ENCODE measurements around the gene RELL1. TPM values are rescaled to one million over a fixed set of nuclear protein-coding genes. Genes with fewer than 3 reads are reported as not detected.

Gene RELL1
- total RNA-seq, 6 experiments from 2014 or later: 20.4 to 31.3 (median 28.9) TPM

GRCh38 chr4:37645736-37646135 lies 40.4 kb downstream of the RELL1 start:
- TF ChIP-seq CTCF (IDR thresholded peaks at IDR 0.05): no peak
- Mint-ChIP-seq H3K27me3 (ENCODE audit: insufficient read depth) (no peaks in the 10 kb centered on the region), H3K4me1 (ENCODE audit: low read depth) (peaks cover 26% of the 10 kb centered on the region), H3K36me3 (ENCODE audit: low read depth) (peaks cover 13% of the 10 kb centered on the region; the same call in 1 of the 2 replicates), H3K4me3 (no peak overlapping the region), H3K27ac (no peak overlapping the region), H3K9me3 (no peaks in the 10 kb centered on the region)
- DNase-seq: no peak

GRCh38 chr4:37644962-37645361 lies 41.2 kb downstream of the RELL1 start:
- Mint-ChIP-seq H3K9me3 (no peaks in the 10 kb centered on the region), H3K27ac (no peak overlapping the region), H3K36me3 (ENCODE audit: low read depth) (peaks cover 13% of the 10 kb centered on the region; the same call in 1 of the 2 replicates), H3K27me3 (ENCODE audit: insufficient read depth) (no peaks in the 10 kb centered on the region), H3K4me3 (no peak overlapping the region), H3K4me1 (ENCODE audit: low read depth) (peaks cover 22% of the 10 kb centered on the region)
- TF ChIP-seq CTCF (IDR thresholded peaks at IDR 0.05): no peak
- no peak for DNase-seq

GRCh38 chr4:37641886-37642849 lies 44.0 kb downstream of the RELL1 start:
- Mint-ChIP-seq H3K27me3 (ENCODE audit: insufficient read depth) (no peaks in the 10 kb centered on the region), H3K27ac (no peak overlapping the region), H3K4me3 (no peak overlapping the region), H3K4me1 (ENCODE audit: low read depth) (no peaks in the 10 kb centered on the region; the same call in 1 of the 2 replicates), H3K9me3 (no peaks in the 10 kb centered on the region), H3K36me3 (ENCODE audit: low read depth) (peaks cover 17% of the 10 kb centered on the region; the same call in 1 of the 2 replicates)
- no peak for DNase-seq
- no peak for TF ChIP-seq CTCF (IDR thresholded peaks at IDR 0.05)

GRCh38 chr4:37641352-37641751 lies 44.8 kb downstream of the RELL1 start:
- Mint-ChIP-seq H3K27me3 (ENCODE audit: insufficient read depth) (no peaks in the 10 kb centered on the region), H3K4me1 (ENCODE audit: low read depth) (no peaks in the 10 kb centered on the region; the same call in 1 of the 2 replicates), H3K36me3 (ENCODE audit: low read depth) (peaks cover 15% of the 10 kb centered on the region; the same call in 1 of the 2 replicates), H3K9me3 (no peaks in the 10 kb centered on the region), H3K4me3 (no peak overlapping the region), H3K27ac (no peak overlapping the region)
- no peak for DNase-seq
- no peak for TF ChIP-seq CTCF (IDR thresholded peaks at IDR 0.05)

GRCh38 chr4:37639551-37640285 lies 46.5 kb downstream of the RELL1 start:
- no peak for TF ChIP-seq CTCF (IDR thresholded peaks at IDR 0.05)
- H3K27ac Mint-ChIP-seq: no peak overlapping the region
- no peaks in the 10 kb centered on the region for H3K27me3 Mint-ChIP-seq (ENCODE audit: insufficient read depth)

More at GRCh38 chr4:37639551-37640285, 46.5 kb downstream of the RELL1 start:
- DNase-seq: no peak
- H3K4me3 Mint-ChIP-seq: no peak overlapping the region
- no peaks in the 10 kb centered on the region for H3K9me3 Mint-ChIP-seq
- H3K36me3 Mint-ChIP-seq (ENCODE audit: low read depth): peaks cover 11% of the 10 kb centered on the region; the same call in 1 of the 2 replicates
- no peaks in the 10 kb centered on the region; the same call in 1 of the 2 replicates for H3K4me1 Mint-ChIP-seq (ENCODE audit: low read depth)

All from HFFc6 (cell line).